Gastroesophageal sphincter (tissue), 4 donors: ENCODE results near the gene PDHB. TPM values are rescaled to one million over a fixed set of nuclear protein-coding genes. Genes with fewer than 3 reads are reported as not detected.

Experiments
- ATAC-seq: fragments of 150-250 bp; one replicate; pipeline ENCODE4 v1.9.1; 2016; ENCODE audit warnings: mild to moderate bottlenecking, moderate library complexity
- H3K27ac ChIP-seq, 4 donors: fragments of 200-600 bp; sonication (generic) in 3 of 4; 1 replicate in 3 of 4; 2 replicates in 1 of 4; pipeline ENCODE4 v1.5.1; 2016 to 2019
- H3K27me3 ChIP-seq: fragments of 200-600 bp; sonication (generic); one replicate; pipeline ENCODE4 v1.5.1; 2019
- H3K36me3 ChIP-seq, 2 donors: fragments of 200-600 bp; sonication (generic); one replicate each; pipeline ENCODE4 v1.5.1; 2019; ENCODE audit warnings: control low read depth in 1 of 2
- H3K4me1 ChIP-seq, 3 donors: fragments of 200-600 bp; sonication (generic); 1 replicate in 2 of 3; 2 replicates in 1 of 3; pipeline ENCODE4 v1.5.1; 2016 to 2019; ENCODE audit warnings: control low read depth in 2 of 3
- H3K4me3 ChIP-seq, 2 donors: fragments of 200-600 bp; sonication (generic); one replicate each; pipeline ENCODE4 v1.5.1; 2019; ENCODE audit warnings: mild to moderate bottlenecking in 1 of 2, moderate library complexity in 1 of 2
- H3K9me3 ChIP-seq, 3 donors: fragments of 200-600 bp; sonication (generic); one replicate each; pipeline ENCODE4 v1.5.1; 2017 to 2019; ENCODE audit warnings: control low read depth in 2 of 3
- CTCF ChIP-seq, 4 experiments: fragments of 200-600 bp in 2 of 4; fragments of 450-650 bp in 2 of 4; sonication (generic) in 1 of 4; IDR thresholded peaks; one replicate each; pipeline ENCODE4 v1.5.1; 2017 to 2019; ENCODE audit warnings: antibody characterized with exemption in 4 of 4, mild to moderate bottlenecking in 2 of 4, moderate library complexity in 2 of 4
- EP300 ChIP-seq: sonication (generic); formaldehyde crosslinking; IDR thresholded peaks from one replicate; pipeline ENCODE4 v1.6.1; 2017; ENCODE audit warnings: antibody characterized with exemption, mild to moderate bottlenecking
- POLR2A ChIP-seq, 2 donors: fragments of 450-650 bp; IDR thresholded peaks; one replicate each; pipeline ENCODE4 v1.6.1; 2017; ENCODE audit warnings: antibody characterized with exemption in 2 of 2, mild to moderate bottlenecking in 2 of 2, moderate library complexity in 1 of 2
- POLR2AphosphoS5 ChIP-seq: sonication (generic); formaldehyde crosslinking; IDR thresholded peaks from one replicate; pipeline ENCODE4 v1.6.1; 2017; ENCODE audit warnings: antibody characterized with exemption
- WGBS, 2 donors: methylation state at CpG; one replicate each; pipeline ENCODE4 v1.1.5; 2018; ENCODE audit warnings: low coverage in 1 of 2; 5-methylcytosine and 5-hydroxymethylcytosine counted together
- total RNA-seq, 4 donors: library from RNA; depleted of rRNA; stranded (reverse); fragments of >200 nt; gene quantifications; one replicate each; pipeline ENCODE4 v1.1.0, GENCODE V29; 2016

PDHB gene
- total RNA-seq, 4 donors from 2014 or later, result 90.1 to 213 (median 146) TPM

- Histone ChIP-seq H3K9me3 (no peaks in the 10 kb centered on the region), H3K27ac (no peak overlapping the region), H3K4me1 (peaks cover 0 to 13% (median 0%) of the 10 kb centered on the region in 3 donors), H3K27me3 (no peaks in the 10 kb centered on the region), H3K36me3 (no peaks in the 10 kb centered on the region), H3K4me3 (no peak overlapping the region)
- TF ChIP-seq CTCF (IDR thresholded peaks at IDR 0.05) (no peak), POLR2AphosphoS5 (no peak), EP300 (no peak), POLR2A (IDR thresholded peaks at IDR 0.05) (no peak)
- 60 to 63% methylated on average over 3 of the region's 3 CpGs for WGBS, 2 donors
- no peak for ATAC-seq
Measured at GRCh38 chr3:58474967-58475578, 41.4 kb upstream of the PDHB start.

DNA sequence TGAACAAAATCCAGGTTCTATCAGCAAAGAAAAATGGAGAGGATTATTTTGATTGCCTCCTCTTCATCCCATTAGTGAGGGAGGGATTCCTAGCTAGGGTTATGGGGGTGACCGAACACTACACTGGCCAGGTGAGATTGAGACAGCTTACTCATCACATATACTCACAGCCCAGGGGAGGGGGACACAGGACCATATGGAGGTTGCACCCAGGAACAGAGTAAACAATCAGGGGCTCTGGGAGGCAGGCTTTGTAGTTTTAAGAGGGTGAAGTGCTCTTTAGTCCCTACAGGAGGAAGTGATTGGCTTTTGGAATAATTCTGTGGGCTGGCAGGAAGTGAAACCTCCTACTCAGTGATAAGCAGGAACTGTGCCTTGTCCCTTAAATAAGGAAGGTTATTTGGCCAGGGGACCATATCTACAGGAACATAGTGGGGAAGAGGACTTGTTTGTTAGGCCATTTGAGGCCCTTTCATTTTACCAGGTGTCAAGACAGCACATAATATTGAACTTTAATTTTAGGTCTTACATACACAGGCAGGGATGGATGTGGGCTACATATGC, 40.8 kb upstream of the PDHB start:
- no peaks in the 10 kb centered on the region for H3K36me3 ChIP-seq
- TF ChIP-seq EP300 (no peak), POLR2AphosphoS5 (no peak), POLR2A (IDR thresholded peaks at IDR 0.05) (no peak), CTCF (IDR thresholded peaks at IDR 0.05) (no peak)
- no peak overlapping the region for H3K4me3 ChIP-seq
- no peak overlapping the region for H3K27ac ChIP-seq
- H3K27me3 ChIP-seq, result no peaks in the 10 kb centered on the region
- no peaks in the 10 kb centered on the region for H3K9me3 ChIP-seq
- no peak for ATAC-seq
- 88% methylated on average over 1 of the region's 1 CpG; no CpG with 5 or more reads in 1 of the 2 donors for WGBS, 2 donors
- H3K4me1 ChIP-seq, result peaks cover 0 to 13% (median 0%) of the 10 kb centered on the region in 3 donors

DNA sequence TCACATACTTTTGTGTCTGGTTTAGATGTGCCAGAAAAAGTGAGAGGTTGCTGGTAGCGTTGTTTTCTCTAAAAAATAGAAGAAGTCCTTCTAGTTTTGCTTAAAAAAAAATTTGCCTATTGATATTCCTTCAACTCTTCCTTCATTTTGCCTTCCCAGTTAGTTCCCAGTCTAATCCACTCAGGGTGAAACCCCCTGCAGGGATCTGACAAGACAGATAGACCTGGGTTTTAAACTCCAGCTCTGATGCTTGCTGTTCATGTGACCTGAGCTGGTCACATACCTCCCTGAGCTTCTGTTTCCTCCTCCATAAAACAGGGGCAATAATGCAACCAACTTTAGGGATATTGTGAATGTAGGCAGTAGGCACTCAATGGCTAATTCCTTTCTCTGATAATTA, 39.6 kb upstream of the PDHB start:
- TF ChIP-seq POLR2A (IDR thresholded peaks at IDR 0.05) (no peak), POLR2AphosphoS5 (no peak), CTCF (IDR thresholded peaks at IDR 0.05) (no peak), EP300 (no peak)
- H3K36me3 ChIP-seq, result no peaks in the 10 kb centered on the region
- 93 to 100% methylated on average over 1 of the region's 1 CpG for WGBS, 2 donors
- H3K4me1 ChIP-seq, result peaks cover 0 to 13% (median 0%) of the 10 kb centered on the region in 3 donors
- H3K27ac ChIP-seq, result no peak overlapping the region
- no peaks in the 10 kb centered on the region for H3K27me3 ChIP-seq
- H3K4me3 ChIP-seq, result no peak overlapping the region
- ATAC-seq, result no peak
- H3K9me3 ChIP-seq, result no peaks in the 10 kb centered on the region

GRCh38 chr3:58471025-58471887, 37.6 kb upstream of the PDHB start:
- Histone ChIP-seq H3K4me1 (peaks cover 0 to 13% (median 0%) of the 10 kb centered on the region in 3 donors), H3K36me3 (no peaks in the 10 kb centered on the region), H3K27ac (peak overlapping the region in 2 of 4 donors; percentile 35 to 37), H3K27me3 (no peaks in the 10 kb centered on the region), H3K4me3 (no peak overlapping the region), H3K9me3 (no peaks in the 10 kb centered on the region)
- ATAC-seq, result peak; percentile 58
- TF ChIP-seq CTCF (IDR thresholded peaks at IDR 0.05), result no peak
- peak; percentile 56 for TF ChIP-seq POLR2AphosphoS5
- 61% methylated on average over 4 to 8 of the region's 10 CpGs for WGBS, 2 donors
